Measurements from ENCODE around the gene SPACA6. TPM values are rescaled to one million over a fixed set of nuclear protein-coding genes. Genes with fewer than 3 reads are reported as not detected.

SPACA6 gene
- total and polyA plus RNA-seq, 5 donors = 15.0 to 25.7 (median 17.0) TPM

GRCh38 chr19:51708811-51709210 lies 15.7 kb downstream of the SPACA6 start:
- no peaks in the 10 kb centered on the region for H3K27me3 ChIP-seq (ENCODE audit: control insufficient read depth, insufficient read depth)
- no peak overlapping the region for H3K27ac ChIP-seq (ENCODE audit: low read length)
- peaks cover 2% of the 10 kb centered on the region for H3K4me1 ChIP-seq (ENCODE audit: control insufficient read depth, insufficient read depth, low read length)
- no peak for DNase-seq
- no peak for ATAC-seq
- intact Hi-C loops (cut with DNase I) = no loop called here
- 79% methylated on average over 4 of the region's 4 CpGs for WGBS
- H3K4me3 ChIP-seq (ENCODE audit: low read length) = no peak overlapping the region
- no peaks in the 10 kb centered on the region for H3K9me3 ChIP-seq (ENCODE audit: control insufficient read depth, low read length)

DNA sequence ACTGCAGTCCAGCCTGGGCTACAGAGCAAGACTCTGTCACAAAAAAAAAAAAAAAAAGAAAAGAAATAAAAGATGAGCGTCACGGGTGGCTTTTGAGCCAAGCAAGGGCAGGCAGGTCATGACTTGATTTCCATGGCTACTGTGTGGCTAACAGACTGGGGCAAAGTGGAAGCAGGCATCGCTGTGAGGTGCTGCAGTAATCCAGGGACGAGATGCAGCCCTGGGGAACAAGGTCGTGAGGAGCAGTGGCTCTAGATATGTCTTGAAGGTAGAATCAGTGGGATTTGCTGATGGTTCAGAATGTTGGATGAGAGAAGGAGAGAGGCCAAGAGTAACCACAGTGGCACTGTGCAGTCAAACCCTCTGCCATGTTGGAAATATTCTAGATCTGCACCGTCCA lies 16.4 kb downstream of the SPACA6 start:
- ATAC-seq (no peak), DNase-seq (no peak)
- Histone ChIP-seq H3K4me3 (ENCODE audit: low read length) (no peak overlapping the region), H3K4me1 (ENCODE audit: control insufficient read depth, insufficient read depth, low read length) (peaks cover 2% of the 10 kb centered on the region), H3K27ac (ENCODE audit: low read length) (no peak overlapping the region), H3K27me3 (ENCODE audit: control insufficient read depth, insufficient read depth) (no peaks in the 10 kb centered on the region), H3K9me3 (ENCODE audit: control insufficient read depth, low read length) (no peaks in the 10 kb centered on the region)
- intact Hi-C loops (cut with DNase I) = no loop called here
- WGBS = 72% methylated on average over 6 of the region's 6 CpGs

DNA sequence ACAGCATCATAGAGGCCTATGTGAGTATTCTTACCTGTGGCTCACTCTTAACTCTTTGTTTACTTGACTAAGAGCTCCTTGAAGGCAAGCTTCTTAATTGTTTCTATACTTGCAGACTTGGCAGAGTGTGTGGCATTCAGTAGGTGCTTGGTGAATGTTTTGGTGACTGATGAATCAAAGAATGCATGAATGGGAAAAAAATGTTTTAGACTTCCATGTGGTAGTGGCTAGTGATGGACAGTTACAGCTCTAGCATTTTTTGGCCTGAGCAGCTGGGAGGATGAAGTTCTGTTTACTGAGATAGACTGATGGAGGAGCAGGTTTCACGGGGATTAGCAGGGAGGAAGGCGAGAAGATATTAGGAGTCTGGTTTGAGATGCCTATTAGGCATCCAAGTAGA lies 17.0 kb downstream of the SPACA6 start:
- peaks cover under 1% of the 10 kb centered on the region for H3K4me1 ChIP-seq (ENCODE audit: control insufficient read depth, insufficient read depth, low read length)
- DNase-seq = no peak
- H3K4me3 ChIP-seq (ENCODE audit: low read length) = no peak overlapping the region
- 52% methylated on average over 2 of the region's 2 CpGs for WGBS
- H3K27me3 ChIP-seq (ENCODE audit: control insufficient read depth, insufficient read depth) = no peaks in the 10 kb centered on the region
- no peaks in the 10 kb centered on the region for H3K9me3 ChIP-seq (ENCODE audit: control insufficient read depth, low read length)
- ATAC-seq = no peak
- no peak overlapping the region for H3K27ac ChIP-seq (ENCODE audit: low read length)
- intact Hi-C loops (cut with DNase I) = no loop called here

- H3K27me3 ChIP-seq (ENCODE audit: control insufficient read depth, insufficient read depth) = no peaks in the 10 kb centered on the region
- WGBS = 83% methylated on average over 1 of the region's 1 CpG
These were observed 18.6 kb downstream of the SPACA6 start for GRCh38 chr19:51711702-51712101.

DNA sequence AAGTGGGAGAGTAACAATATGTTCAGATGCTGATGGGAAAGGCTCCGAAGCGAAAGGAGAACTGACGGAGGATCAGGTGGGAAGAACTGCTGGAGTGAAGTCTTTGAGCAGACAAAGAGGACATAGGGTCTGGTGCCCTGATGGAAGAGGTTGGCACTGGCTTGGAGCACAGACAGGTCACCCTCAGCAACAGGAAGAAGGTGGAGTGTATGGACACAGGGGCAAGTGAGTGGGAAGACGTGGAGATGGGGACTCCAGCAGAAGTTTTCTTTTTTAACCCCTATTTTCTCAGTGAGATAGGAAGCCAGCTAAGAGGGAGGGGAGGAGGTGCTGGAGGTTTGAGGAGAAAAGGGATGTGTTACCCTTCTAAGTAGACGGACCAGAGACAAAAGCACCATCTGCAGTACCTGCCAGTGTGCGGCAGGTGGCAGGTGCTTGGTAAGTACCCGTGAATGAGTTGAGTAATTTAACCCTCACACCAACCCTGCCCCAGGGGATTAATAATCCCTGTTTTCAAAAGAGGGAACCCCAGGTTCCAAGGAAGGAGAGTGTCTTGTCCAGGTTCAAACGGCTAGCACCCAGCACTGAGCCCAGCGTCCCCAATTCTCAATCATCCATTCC lies 19.4 kb downstream of the SPACA6 start:
- Histone ChIP-seq H3K27ac (ENCODE audit: low read length) (no peak overlapping the region), H3K4me3 (ENCODE audit: low read length) (no peak overlapping the region), H3K27me3 (ENCODE audit: control insufficient read depth, insufficient read depth) (no peaks in the 10 kb centered on the region), H3K9me3 (ENCODE audit: control insufficient read depth, low read length) (no peaks in the 10 kb centered on the region), H3K4me1 (ENCODE audit: control insufficient read depth, insufficient read depth, low read length) (no peaks in the 10 kb centered on the region)
- no peak for DNase-seq
- ATAC-seq = no peak
- WGBS = 38% methylated on average over 9 of the region's 9 CpGs
- intact Hi-C loops (cut with DNase I) = no loop called here

More at GRCh38 chr19:51711702-51712101, 18.6 kb downstream of the SPACA6 start:
- no peak for ATAC-seq
- Histone ChIP-seq H3K4me1 (ENCODE audit: control insufficient read depth, insufficient read depth, low read length) (no peaks in the 10 kb centered on the region), H3K27ac (ENCODE audit: low read length) (no peak overlapping the region), H3K4me3 (ENCODE audit: low read length) (no peak overlapping the region), H3K9me3 (ENCODE audit: control insufficient read depth, low read length) (no peaks in the 10 kb centered on the region)
- DNase-seq = no peak
- intact Hi-C loops (cut with DNase I) = no loop called here

GRCh38 chr19:51713319-51714285 lies 20.5 kb downstream of the SPACA6 start:
- Histone ChIP-seq H3K27ac (ENCODE audit: low read length) (no peak overlapping the region), H3K27me3 (ENCODE audit: control insufficient read depth, insufficient read depth) (no peaks in the 10 kb centered on the region), H3K9me3 (ENCODE audit: control insufficient read depth, low read length) (no peaks in the 10 kb centered on the region), H3K4me1 (ENCODE audit: control insufficient read depth, insufficient read depth, low read length) (no peaks in the 10 kb centered on the region), H3K4me3 (ENCODE audit: low read length) (no peak overlapping the region)
- intact Hi-C loops (cut with DNase I) = no loop called here
- WGBS = 93% methylated on average over 74 of the region's 74 CpGs
- peak; percentile 7 to 12 for ATAC-seq
- peak in 2 of 3 donors; percentile 54 to 58 for DNase-seq

- H3K9me3 ChIP-seq (ENCODE audit: control insufficient read depth, low read length) = no peaks in the 10 kb centered on the region
- intact Hi-C loops (cut with DNase I) = no loop called here
- H3K4me1 ChIP-seq (ENCODE audit: control insufficient read depth, insufficient read depth, low read length) = no peaks in the 10 kb centered on the region
- no peak overlapping the region for H3K27ac ChIP-seq (ENCODE audit: low read length)
- no peaks in the 10 kb centered on the region for H3K27me3 ChIP-seq (ENCODE audit: control insufficient read depth, insufficient read depth)
- no peak for ATAC-seq
- H3K4me3 ChIP-seq (ENCODE audit: low read length) = no peak overlapping the region
- 66% methylated on average over 3 of the region's 3 CpGs for WGBS
- DNase-seq = no peak
These were observed 21.7 kb downstream of the SPACA6 start for GRCh38 chr19:51714848-51715247.

GRCh38 chr19:51715850-51716249 lies 22.7 kb downstream of the SPACA6 start:
- Histone ChIP-seq H3K27ac (ENCODE audit: low read length) (no peak overlapping the region), H3K27me3 (ENCODE audit: control insufficient read depth, insufficient read depth) (no peaks in the 10 kb centered on the region), H3K4me3 (ENCODE audit: low read length) (no peak overlapping the region), H3K4me1 (ENCODE audit: control insufficient read depth, insufficient read depth, low read length) (no peaks in the 10 kb centered on the region), H3K9me3 (ENCODE audit: control insufficient read depth, low read length) (no peaks in the 10 kb centered on the region)
- 90% methylated on average over 3 of the region's 3 CpGs for WGBS
- intact Hi-C loops (cut with DNase I) = no loop called here
- DNase-seq (no peak), ATAC-seq (no peak)

DNA sequence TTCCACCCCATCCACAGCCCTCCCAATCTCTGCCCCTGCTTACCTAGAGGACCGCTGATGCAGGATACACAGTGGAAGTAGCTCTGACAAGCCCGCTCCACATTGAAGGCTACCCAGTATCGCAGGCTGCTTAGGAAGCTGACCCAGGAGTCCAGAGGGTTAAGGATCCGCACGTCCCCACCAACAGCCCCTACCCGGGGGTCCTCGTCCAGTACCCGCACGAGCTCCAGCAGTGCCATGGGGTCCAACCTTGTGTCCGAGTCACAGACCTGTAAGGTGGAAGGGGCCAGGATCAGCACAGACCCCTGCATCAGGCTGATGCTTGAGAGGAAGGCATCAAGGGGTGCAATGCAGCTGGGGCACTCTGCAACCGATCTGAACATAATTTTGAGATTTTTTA lies 23.8 kb downstream of the SPACA6 start:
- WGBS = 86% methylated on average over 11 of the region's 11 CpGs
- no peak for ATAC-seq
- Histone ChIP-seq H3K27ac (ENCODE audit: low read length) (no peak overlapping the region), H3K9me3 (ENCODE audit: control insufficient read depth, low read length) (no peaks in the 10 kb centered on the region), H3K4me1 (ENCODE audit: control insufficient read depth, insufficient read depth, low read length) (no peaks in the 10 kb centered on the region), H3K27me3 (ENCODE audit: control insufficient read depth, insufficient read depth) (no peaks in the 10 kb centered on the region), H3K4me3 (ENCODE audit: low read length) (no peak overlapping the region)
- DNase-seq = no peak
- intact Hi-C loops (cut with DNase I) = no loop called here

DNA sequence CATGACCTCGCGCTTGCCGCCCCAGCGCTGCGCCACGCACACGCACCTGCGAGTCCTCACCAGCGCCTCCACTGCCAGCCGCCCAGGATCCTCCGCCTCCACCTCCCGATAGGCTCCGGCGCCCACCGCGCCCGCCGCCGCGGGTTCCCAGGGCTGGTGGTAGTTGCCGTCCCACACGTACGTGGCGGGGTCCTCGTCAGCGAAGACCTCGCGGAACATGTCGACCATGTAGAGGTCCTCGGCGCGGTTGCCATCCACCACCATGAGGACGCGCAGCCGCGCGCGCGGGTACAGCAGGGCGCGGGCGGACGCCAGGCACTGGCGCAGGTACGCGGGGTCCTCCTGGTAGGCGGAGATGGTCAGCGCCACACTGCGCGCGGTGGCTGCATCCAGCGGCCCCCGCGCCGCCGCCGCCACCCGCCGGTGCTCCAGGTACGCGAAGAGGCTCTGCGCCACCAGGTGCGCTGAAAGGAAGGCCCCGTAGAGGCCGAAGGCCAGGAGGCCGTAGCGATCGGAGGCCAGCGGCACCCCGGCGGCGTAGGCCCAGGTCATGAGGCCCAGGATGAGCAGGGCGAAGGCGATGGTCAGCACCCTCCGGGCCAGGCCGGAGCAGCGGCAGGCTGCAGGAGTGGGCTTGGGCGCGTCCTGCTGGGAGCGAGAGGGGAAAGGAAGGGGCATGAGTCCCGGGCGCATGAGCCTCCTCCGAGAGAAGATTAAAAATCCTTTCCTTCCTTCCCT lies 26.3 kb downstream of the SPACA6 start:
- no peak overlapping the region for H3K4me3 ChIP-seq (ENCODE audit: low read length)
- intact Hi-C loops (cut with DNase I) = no loop called here
- ATAC-seq = peak; percentile 11 to 24
- H3K27ac ChIP-seq (ENCODE audit: low read length) = no peak overlapping the region
- no peaks in the 10 kb centered on the region for H3K9me3 ChIP-seq (ENCODE audit: control insufficient read depth, low read length)
- WGBS = 5% methylated on average over 83 of the region's 83 CpGs
- peak in 1 of 3 donors; percentile 43 for DNase-seq
- H3K27me3 ChIP-seq (ENCODE audit: control insufficient read depth, insufficient read depth) = no peaks in the 10 kb centered on the region
- H3K4me1 ChIP-seq (ENCODE audit: control insufficient read depth, insufficient read depth, low read length) = no peaks in the 10 kb centered on the region

DNA sequence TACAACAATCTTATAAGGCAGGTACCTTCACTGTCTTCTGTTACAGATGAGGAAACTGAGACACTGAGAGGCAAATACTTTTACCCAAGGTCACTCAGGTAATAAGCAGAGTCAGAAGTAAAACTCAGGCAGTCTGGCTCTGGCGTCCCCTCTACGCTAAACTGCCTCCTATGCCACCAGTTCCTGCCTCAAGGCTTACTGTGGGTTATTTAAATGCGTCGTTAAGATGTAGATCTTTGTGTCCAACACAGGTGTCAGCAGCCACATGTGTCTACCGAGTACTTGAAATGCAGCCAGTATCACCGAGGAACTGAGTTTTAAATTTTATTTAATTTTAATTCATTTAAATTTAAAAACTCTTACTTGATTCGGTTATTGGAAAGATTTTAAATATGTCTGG lies 28.8 kb downstream of the SPACA6 start:
- H3K9me3 ChIP-seq (ENCODE audit: control insufficient read depth, low read length) = no peaks in the 10 kb centered on the region
- DNase-seq = no peak
- H3K27me3 ChIP-seq (ENCODE audit: control insufficient read depth, insufficient read depth) = no peaks in the 10 kb centered on the region
- WGBS = 75% methylated on average over 7 of the region's 7 CpGs
- no peak overlapping the region for H3K4me3 ChIP-seq (ENCODE audit: low read length)
- no peak for ATAC-seq
- no peak overlapping the region for H3K27ac ChIP-seq (ENCODE audit: low read length)
- H3K4me1 ChIP-seq (ENCODE audit: control insufficient read depth, insufficient read depth, low read length) = no peaks in the 10 kb centered on the region
- intact Hi-C loops (cut with DNase I) = loop anchor here in 1 of 4 donors (10.0 kb wide), 1 partner anchor 53 kb away; no protein-coding TSS in a partner anchor

All from right cardiac atrium (tissue), 5 donors.